HEK293 (cell line): ENCODE data around the gene HMG20B.

Experiments used
- CTCF ChIA-PET: fragments of 350-600 bp; formaldehyde crosslinking; extraction: SDS; loops from one replicate; lab custom pipeline; 2021; ENCODE audit warnings: antibody characterized with exemption; lab: Yijun Ruan, JAX
- POLR2A ChIA-PET: fragments of 300-600 bp; formaldehyde crosslinking; extraction: SDS; loops from one replicate; lab custom pipeline; 2020; ENCODE audit warnings: antibody characterized with exemption, inconsistent platforms; lab: Yijun Ruan, JAX
- H3K27ac ChIP-seq: fragments of 200-500 bp; sonication (Bioruptor generic); 2 replicates; pipeline ENCODE4 v1.5.1; 2014; ENCODE audit warnings: low read depth, low read length, control low read depth, inconsistent platforms; ENCODE audit errors: extremely low read depth
- H3K36me3 ChIP-seq, 2 experiments: fragments of 200-500 bp in 1 of 2; sonication (Bioruptor generic) in 1 of 2; 1 replicate in 1 of 2; 2 replicates in 1 of 2; pipeline ENCODE4 v1.5.1; 2014 to 2017; ENCODE audit warnings: inconsistent platforms in 2 of 2, low read length in 2 of 2; ENCODE audit not compliant: control insufficient read depth in 2 of 2, insufficient read depth in 1 of 2
- H3K4me1 ChIP-seq: fragments of 200-500 bp; sonication (Bioruptor generic); 2 replicates; pipeline ENCODE4 v1.5.1; 2014; ENCODE audit warnings: mild to moderate bottlenecking, low read length, inconsistent platforms; ENCODE audit not compliant: control insufficient read depth, insufficient read depth
- H3K4me3 ChIP-seq: 2 replicates; pipeline ENCODE4 v1.5.1; 2011; ENCODE audit warnings: low read depth, mild to moderate bottlenecking, control low read depth, low read length, moderate library complexity
- H3K9me3 ChIP-seq: fragments of 200-500 bp; sonication (Bioruptor generic); 2 replicates; pipeline ENCODE4 v1.5.1; 2014; ENCODE audit warnings: low read depth, low read length, inconsistent platforms; ENCODE audit not compliant: control insufficient read depth, insufficient read depth
- KLF8 ChIP-seq: fragments of 450-650 bp; formaldehyde crosslinking; IDR thresholded peaks from 2 replicates; pipeline ENCODE4 v1.5.1; 2016; ENCODE audit warnings: missing biosample characterization, missing genetic modification characterization
- MEIS1 ChIP-seq: sonication (generic); formaldehyde crosslinking; IDR thresholded peaks from 2 replicates; pipeline ENCODE4 v1.8.1; 2022; ENCODE audit warnings: missing genetic modification reagents, mild to moderate bottlenecking, borderline replicate concordance
- MYNN ChIP-seq: fragments of 450-650 bp; formaldehyde crosslinking; IDR thresholded peaks from 2 replicates; pipeline ENCODE4 v1.5.1; 2016; ENCODE audit warnings: missing biosample characterization, missing genetic modification characterization, borderline replicate concordance
- MZF1 ChIP-seq: fragments of 450-650 bp; formaldehyde crosslinking; IDR thresholded peaks from 2 replicates; pipeline ENCODE4 v1.5.1; 2017; ENCODE audit warnings: missing biosample characterization, missing genetic modification characterization, borderline replicate concordance
- SCRT1 ChIP-seq: fragments of 450-650 bp; formaldehyde crosslinking; IDR thresholded peaks from 2 replicates; pipeline ENCODE4 v1.5.1; 2016; ENCODE audit warnings: missing biosample characterization, missing genetic modification characterization, borderline replicate concordance
- SP2 ChIP-seq: fragments of 450-650 bp; formaldehyde crosslinking; IDR thresholded peaks from 2 replicates; pipeline ENCODE4 v1.5.1; 2016; ENCODE audit warnings: missing biosample characterization, missing genetic modification characterization
- SP3 ChIP-seq: fragments of 450-650 bp; formaldehyde crosslinking; IDR thresholded peaks from 2 replicates; pipeline ENCODE4 v1.5.1; 2016; ENCODE audit warnings: missing biosample characterization, missing genetic modification characterization
- TCF7L2 ChIP-seq: IDR thresholded peaks from 2 replicates; pipeline ENCODE4 v1.6.1; 2011; ENCODE audit warnings: low read depth, mild to moderate bottlenecking, inconsistent platforms, low read length, moderate library complexity, borderline replicate concordance
- YY1 ChIP-seq: fragments of 450-650 bp; formaldehyde crosslinking; IDR thresholded peaks from 2 replicates; pipeline ENCODE4 v1.5.1; 2018; ENCODE audit warnings: missing biosample characterization, missing genetic modification characterization
- ZBTB48 ChIP-seq: fragments of 450-650 bp; formaldehyde crosslinking; IDR thresholded peaks from 2 replicates; pipeline ENCODE4 v1.5.1; 2016; ENCODE audit warnings: missing biosample characterization, missing genetic modification characterization
- ZBTB7A ChIP-seq: fragments of 450-650 bp; formaldehyde crosslinking; IDR thresholded peaks from 2 replicates; pipeline ENCODE4 v1.5.1; 2016; ENCODE audit warnings: low read depth, missing biosample characterization, missing genetic modification characterization
- ZFHX2 ChIP-seq: fragments of 450-650 bp; formaldehyde crosslinking; conservative IDR thresholded peaks from 2 replicates; pipeline ENCODE4 v1.5.1; 2016; ENCODE audit warnings: missing biosample characterization, missing genetic modification characterization
- ZNF24 ChIP-seq: fragments of 450-650 bp; formaldehyde crosslinking; IDR thresholded peaks from 2 replicates; pipeline ENCODE4 v1.5.1; 2016; ENCODE audit warnings: missing biosample characterization, missing genetic modification characterization
- ZNF311 ChIP-seq: fragments of 450-650 bp; formaldehyde crosslinking; IDR thresholded peaks from 2 replicates; pipeline ENCODE4 v1.5.1; 2017; ENCODE audit warnings: missing biosample characterization, missing genetic modification characterization, borderline replicate concordance
- ZNF404 ChIP-seq: fragments of 450-650 bp; formaldehyde crosslinking; IDR thresholded peaks from 2 replicates; pipeline ENCODE4 v1.5.1; 2017; ENCODE audit warnings: missing biosample characterization, missing genetic modification characterization
- ZNF426 ChIP-seq: fragments of 450-650 bp; formaldehyde crosslinking; IDR thresholded peaks from 2 replicates; pipeline ENCODE4 v1.5.1; 2017; ENCODE audit warnings: missing biosample characterization, missing genetic modification characterization, mild to moderate bottlenecking, inconsistent platforms, moderate library complexity
- ZNF501 ChIP-seq: fragments of 450-650 bp; formaldehyde crosslinking; IDR thresholded peaks from 2 replicates; pipeline ENCODE4 v1.5.1; 2016; ENCODE audit warnings: missing biosample characterization, missing genetic modification characterization
- ZNF544 ChIP-seq: fragments of 450-650 bp; formaldehyde crosslinking; IDR thresholded peaks from 2 replicates; pipeline ENCODE4 v1.5.0; 2017; ENCODE audit warnings: missing biosample characterization, missing genetic modification characterization
- ZNF571 ChIP-seq: fragments of 450-650 bp; formaldehyde crosslinking; IDR thresholded peaks from 2 replicates; pipeline ENCODE4 v1.5.0; 2017; ENCODE audit warnings: missing biosample characterization, missing genetic modification characterization
- ZNF629 ChIP-seq: fragments of 450-650 bp; formaldehyde crosslinking; IDR thresholded peaks from 2 replicates; pipeline ENCODE4 v1.5.1; 2017; ENCODE audit warnings: missing biosample characterization, missing genetic modification characterization
- ZNF660 ChIP-seq: fragments of 450-650 bp; IDR thresholded peaks from 2 replicates; pipeline ENCODE4 v1.5.1; 2018; ENCODE audit warnings: missing biosample characterization, mild to moderate bottlenecking, missing genetic modification characterization
- ZNF776 ChIP-seq: fragments of 450-650 bp; formaldehyde crosslinking; IDR thresholded peaks from 2 replicates; pipeline ENCODE4 v1.5.0; 2017; ENCODE audit warnings: missing biosample characterization, missing genetic modification characterization, borderline replicate concordance
- ZNF830 ChIP-seq: fragments of 450-650 bp; IDR thresholded peaks from 2 replicates; pipeline ENCODE4 v1.5.0; 2018; ENCODE audit warnings: missing biosample characterization, missing genetic modification characterization, low read depth, mild to moderate bottlenecking, moderate library complexity
- TF ChIP-seq, protein P1 (sequence below): fragments of 450-650 bp; formaldehyde crosslinking; IDR thresholded peaks from 2 replicates; pipeline ENCODE4 v1.5.1; 2016; ENCODE audit warnings: missing biosample characterization, missing genetic modification characterization
- TF ChIP-seq, protein P2 (sequence below): fragments of 450-650 bp; formaldehyde crosslinking; IDR thresholded peaks from 2 replicates; pipeline ENCODE4 v1.5.1; 2016; ENCODE audit warnings: missing biosample characterization, missing genetic modification characterization
- TF ChIP-seq, protein P3 (sequence below): fragments of 450-650 bp; formaldehyde crosslinking; IDR thresholded peaks from 2 replicates; pipeline ENCODE4 v1.5.1; 2017; ENCODE audit warnings: missing biosample characterization, missing genetic modification characterization
- TF ChIP-seq, protein P4 (sequence below): fragments of 450-650 bp; formaldehyde crosslinking; IDR thresholded peaks from 2 replicates; pipeline ENCODE4 v1.5.1; 2017; ENCODE audit warnings: missing biosample characterization, missing genetic modification characterization
- TF ChIP-seq, protein P5 (sequence below): fragments of 450-650 bp; formaldehyde crosslinking; IDR thresholded peaks from 2 replicates; pipeline ENCODE4 v1.5.1; 2016; ENCODE audit warnings: missing biosample characterization, missing genetic modification characterization, low read depth
- TF ChIP-seq, protein P6 (sequence below): fragments of 450-650 bp; formaldehyde crosslinking; optimal IDR thresholded peaks from 2 replicates; pipeline ENCODE3; 2016; ENCODE audit warnings: missing biosample characterization, mild to moderate bottlenecking, missing genetic modification characterization

Gene HMG20B

DNA sequence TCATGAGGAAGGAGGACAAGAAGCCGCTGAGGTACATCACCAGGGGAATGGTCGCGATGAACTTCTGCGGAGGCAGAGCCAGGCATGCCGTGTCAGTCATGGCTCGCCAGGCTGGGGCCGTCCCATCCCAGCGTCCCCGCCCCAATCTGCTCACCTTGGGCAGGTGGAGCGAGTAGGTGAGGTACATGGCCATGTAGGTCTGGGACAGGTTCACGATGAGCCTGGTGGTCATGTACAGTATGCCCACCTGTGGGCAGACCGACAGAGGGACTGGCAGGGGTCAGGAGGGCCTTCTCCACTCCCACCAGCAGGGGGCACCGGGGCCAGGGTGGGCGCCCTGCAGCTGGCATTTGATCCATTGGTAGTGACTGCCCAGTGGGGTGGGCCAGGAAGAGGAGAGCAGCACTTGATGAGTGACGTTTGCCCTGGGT, 25.4 kb upstream of the HMG20B start (continued):
- TF ChIP-seq, protein P1, sequence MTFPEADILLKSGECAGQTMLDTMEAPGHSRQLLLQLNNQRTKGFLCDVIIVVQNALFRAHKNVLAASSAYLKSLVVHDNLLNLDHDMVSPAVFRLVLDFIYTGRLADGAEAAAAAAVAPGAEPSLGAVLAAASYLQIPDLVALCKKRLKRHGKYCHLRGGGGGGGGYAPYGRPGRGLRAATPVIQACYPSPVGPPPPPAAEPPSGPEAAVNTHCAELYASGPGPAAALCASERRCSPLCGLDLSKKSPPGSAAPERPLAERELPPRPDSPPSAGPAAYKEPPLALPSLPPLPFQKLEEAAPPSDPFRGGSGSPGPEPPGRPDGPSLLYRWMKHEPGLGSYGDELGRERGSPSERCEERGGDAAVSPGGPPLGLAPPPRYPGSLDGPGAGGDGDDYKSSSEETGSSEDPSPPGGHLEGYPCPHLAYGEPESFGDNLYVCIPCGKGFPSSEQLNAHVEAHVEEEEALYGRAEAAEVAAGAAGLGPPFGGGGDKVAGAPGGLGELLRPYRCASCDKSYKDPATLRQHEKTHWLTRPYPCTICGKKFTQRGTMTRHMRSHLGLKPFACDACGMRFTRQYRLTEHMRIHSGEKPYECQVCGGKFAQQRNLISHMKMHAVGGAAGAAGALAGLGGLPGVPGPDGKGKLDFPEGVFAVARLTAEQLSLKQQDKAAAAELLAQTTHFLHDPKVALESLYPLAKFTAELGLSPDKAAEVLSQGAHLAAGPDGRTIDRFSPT (tag by site-specific recombination), result peak; percentile 82
- TF ChIP-seq SCRT1 (tag by site-specific recombination), result peak; percentile 67; the same call in 1 of the 2 replicates
- no peak for TF ChIP-seq MEIS1
- TF ChIP-seq SP2 (tag by site-specific recombination), result no peak
- TF ChIP-seq ZNF501 (tag by site-specific recombination), result no peak
- TF ChIP-seq, protein P2, sequence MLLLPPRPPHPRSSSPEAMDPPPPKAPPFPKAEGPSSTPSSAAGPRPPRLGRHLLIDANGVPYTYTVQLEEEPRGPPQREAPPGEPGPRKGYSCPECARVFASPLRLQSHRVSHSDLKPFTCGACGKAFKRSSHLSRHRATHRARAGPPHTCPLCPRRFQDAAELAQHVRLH (tag by site-specific recombination), result 0 out of 2 replicates have a peak, but pooled peaks have one; percentile 29
- no peak for TF ChIP-seq KLF8 (tag by site-specific recombination)
- TF ChIP-seq ZNF830 (tag by site-specific recombination), result no peak
- no peak for TF ChIP-seq MZF1
- no peak for TF ChIP-seq ZNF426
- TF ChIP-seq, protein P3, sequence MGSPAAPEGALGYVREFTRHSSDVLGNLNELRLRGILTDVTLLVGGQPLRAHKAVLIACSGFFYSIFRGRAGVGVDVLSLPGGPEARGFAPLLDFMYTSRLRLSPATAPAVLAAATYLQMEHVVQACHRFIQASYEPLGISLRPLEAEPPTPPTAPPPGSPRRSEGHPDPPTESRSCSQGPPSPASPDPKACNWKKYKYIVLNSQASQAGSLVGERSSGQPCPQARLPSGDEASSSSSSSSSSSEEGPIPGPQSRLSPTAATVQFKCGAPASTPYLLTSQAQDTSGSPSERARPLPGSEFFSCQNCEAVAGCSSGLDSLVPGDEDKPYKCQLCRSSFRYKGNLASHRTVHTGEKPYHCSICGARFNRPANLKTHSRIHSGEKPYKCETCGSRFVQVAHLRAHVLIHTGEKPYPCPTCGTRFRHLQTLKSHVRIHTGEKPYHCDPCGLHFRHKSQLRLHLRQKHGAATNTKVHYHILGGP, result no peak
- no peak for TF ChIP-seq ZNF544 (tag by site-specific recombination)
- TF ChIP-seq ZNF404 (tag by site-specific recombination), result no peak

DNA sequence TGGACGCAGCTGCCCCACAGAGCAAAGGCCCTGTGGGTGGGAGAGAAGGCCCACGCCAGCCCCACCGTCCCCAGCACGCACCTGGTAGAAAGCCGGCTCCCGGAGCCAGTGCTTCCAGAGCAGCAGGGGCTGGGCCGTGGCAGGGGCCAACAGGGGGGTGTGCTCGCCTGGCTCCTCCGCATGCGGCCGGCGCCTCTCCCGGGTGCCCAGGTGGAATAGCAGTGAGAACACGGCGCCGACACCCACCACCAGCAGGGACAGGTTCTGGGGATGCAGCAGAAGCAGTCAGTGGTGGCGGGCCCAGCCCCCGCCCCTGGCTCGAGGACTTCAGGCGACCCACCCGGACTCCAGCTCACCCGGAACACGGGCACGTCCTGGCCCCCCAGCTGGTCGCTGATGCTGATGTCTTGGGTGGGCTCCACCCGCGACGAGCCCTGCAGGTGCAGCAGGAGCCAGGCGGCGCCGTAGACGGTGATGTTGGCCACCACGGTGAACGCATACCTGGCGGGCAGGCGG, 24.9 kb upstream of the HMG20B start:
- H3K27ac ChIP-seq, result no peak overlapping the region
- peaks cover 0 to 48% of the 10 kb centered on the region in 2 experiments; a peak in 2 of 3 replicates for H3K36me3 ChIP-seq
- no peak overlapping the region for H3K4me3 ChIP-seq
- TF ChIP-seq ZNF629, result no peak
- TF ChIP-seq, protein P4, sequence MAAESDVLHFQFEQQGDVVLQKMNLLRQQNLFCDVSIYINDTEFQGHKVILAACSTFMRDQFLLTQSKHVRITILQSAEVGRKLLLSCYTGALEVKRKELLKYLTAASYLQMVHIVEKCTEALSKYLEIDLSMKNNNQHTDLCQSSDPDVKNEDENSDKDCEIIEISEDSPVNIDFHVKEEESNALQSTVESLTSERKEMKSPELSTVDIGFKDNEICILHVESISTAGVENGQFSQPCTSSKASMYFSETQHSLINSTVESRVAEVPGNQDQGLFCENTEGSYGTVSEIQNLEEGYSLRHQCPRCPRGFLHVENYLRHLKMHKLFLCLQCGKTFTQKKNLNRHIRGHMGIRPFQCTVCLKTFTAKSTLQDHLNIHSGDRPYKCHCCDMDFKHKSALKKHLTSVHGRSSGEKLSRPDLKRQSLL (tag by site-specific recombination), result no peak
- no peak for TF ChIP-seq ZNF24 (tag by site-specific recombination)
- TF ChIP-seq ZNF311, result no peak
- TF ChIP-seq, protein P5, sequence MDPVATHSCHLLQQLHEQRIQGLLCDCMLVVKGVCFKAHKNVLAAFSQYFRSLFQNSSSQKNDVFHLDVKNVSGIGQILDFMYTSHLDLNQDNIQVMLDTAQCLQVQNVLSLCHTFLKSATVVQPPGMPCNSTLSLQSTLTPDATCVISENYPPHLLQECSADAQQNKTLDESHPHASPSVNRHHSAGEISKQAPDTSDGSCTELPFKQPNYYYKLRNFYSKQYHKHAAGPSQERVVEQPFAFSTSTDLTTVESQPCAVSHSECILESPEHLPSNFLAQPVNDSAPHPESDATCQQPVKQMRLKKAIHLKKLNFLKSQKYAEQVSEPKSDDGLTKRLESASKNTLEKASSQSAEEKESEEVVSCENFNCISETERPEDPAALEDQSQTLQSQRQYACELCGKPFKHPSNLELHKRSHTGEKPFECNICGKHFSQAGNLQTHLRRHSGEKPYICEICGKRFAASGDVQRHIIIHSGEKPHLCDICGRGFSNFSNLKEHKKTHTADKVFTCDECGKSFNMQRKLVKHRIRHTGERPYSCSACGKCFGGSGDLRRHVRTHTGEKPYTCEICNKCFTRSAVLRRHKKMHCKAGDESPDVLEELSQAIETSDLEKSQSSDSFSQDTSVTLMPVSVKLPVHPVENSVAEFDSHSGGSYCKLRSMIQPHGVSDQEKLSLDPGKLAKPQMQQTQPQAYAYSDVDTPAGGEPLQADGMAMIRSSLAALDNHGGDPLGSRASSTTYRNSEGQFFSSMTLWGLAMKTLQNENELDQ (tag by site-specific recombination), result no peak
- TF ChIP-seq ZNF776, result no peak
- TF ChIP-seq YY1 (tag by site-specific recombination), result no peak
- TF ChIP-seq SP3, result no peak
- no peak for TF ChIP-seq ZFHX2
- TF ChIP-seq ZNF571 (tag by site-specific recombination), result no peak
- no peak for TF ChIP-seq ZBTB7A (tag by site-specific recombination)
- TF ChIP-seq MYNN (tag by site-specific recombination), result no peak
- TF ChIP-seq ZNF660, result no peak
- TF ChIP-seq, protein P6, sequence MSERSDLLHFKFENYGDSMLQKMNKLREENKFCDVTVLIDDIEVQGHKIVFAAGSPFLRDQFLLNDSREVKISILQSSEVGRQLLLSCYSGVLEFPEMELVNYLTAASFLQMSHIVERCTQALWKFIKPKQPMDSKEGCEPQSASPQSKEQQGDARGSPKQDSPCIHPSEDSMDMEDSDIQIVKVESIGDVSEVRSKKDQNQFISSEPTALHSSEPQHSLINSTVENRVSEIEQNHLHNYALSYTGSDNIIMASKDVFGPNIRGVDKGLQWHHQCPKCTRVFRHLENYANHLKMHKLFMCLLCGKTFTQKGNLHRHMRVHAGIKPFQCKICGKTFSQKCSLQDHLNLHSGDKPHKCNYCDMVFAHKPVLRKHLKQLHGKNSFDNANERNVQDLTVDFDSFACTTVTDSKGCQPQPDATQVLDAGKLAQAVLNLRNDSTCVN (tag by site-specific recombination), result no peak
- no peak for TF ChIP-seq ZBTB48
- TF ChIP-seq TCF7L2, result no peak
- POLR2A ChIA-PET, result no interaction called here
- H3K4me1 ChIP-seq, result no peaks in the 10 kb centered on the region
- H3K9me3 ChIP-seq, result no peaks in the 10 kb centered on the region
- CTCF ChIA-PET, result interaction anchor here (0.7 kb wide), 1 partner anchor 112 kb away, joined by 3 read pairs; no protein-coding TSS in a partner anchor
